NCI-H69 (cell line): ENCODE results near the gene ARHGDIB.

Experiments
- DNase-seq: peaks from one replicate; lab custom pipeline; 2025; lab: John Stamatoyannopoulos, UW

ARHGDIB gene

DNA sequence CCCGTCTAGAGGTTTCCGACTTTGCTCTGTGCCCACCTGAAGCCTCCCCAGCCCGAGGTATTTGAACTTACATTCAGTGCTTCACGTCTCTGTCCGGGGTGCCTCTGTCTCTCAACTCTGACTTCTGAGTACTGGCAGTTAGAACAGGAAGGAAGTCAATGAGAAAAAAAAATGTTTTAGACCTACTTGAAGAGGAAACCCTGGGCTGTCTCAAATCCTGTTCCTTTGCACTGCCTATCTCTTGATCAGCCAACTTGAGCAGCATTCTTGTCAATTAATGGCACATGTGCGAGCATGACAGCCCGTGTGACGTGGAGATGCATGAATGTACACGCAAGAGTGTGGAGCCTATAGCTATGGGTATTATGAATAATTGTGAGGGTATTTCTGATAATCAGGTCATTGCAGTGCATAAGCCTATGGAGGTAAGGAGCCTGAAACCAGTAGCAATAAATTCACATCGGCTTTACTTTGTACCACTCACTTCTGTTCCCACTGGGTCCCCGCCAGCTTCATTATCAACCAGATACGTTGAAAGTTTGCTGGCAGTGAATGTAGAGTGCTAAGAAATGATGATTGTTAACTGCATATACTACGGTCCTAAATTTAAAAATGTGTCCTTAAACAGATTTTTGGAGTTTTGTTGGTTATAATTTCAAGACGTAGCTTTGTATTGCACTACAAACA, at the start of gene ARHGDIB:
Gene ARHGDIB (minus strand): TSS at position 136 of the 687 bp plus-strand sequence. CDS start 10,889 bp downstream, outside the sequence.
- no peak for DNase-seq

DNA sequence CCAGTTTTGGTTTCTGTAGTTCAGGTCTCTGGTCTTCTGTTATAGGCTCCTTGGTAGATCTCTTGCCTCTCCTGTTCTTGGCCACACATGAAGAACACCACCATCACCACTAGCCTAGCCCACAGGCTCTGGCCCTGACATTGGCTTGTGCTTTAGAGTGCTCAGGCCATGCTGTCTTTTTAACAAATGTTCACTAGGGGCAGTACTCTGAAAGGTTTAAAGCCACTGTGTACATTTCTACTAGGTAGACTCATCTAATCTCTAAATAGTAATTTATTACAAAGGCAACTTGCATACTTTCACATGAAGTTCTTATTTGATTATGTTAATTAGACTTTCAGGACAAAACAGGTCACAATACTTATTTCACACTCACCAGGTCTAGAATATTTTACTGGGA, 49.8 kb upstream of the ARHGDIB start:
- DNase-seq = no peak

DNA sequence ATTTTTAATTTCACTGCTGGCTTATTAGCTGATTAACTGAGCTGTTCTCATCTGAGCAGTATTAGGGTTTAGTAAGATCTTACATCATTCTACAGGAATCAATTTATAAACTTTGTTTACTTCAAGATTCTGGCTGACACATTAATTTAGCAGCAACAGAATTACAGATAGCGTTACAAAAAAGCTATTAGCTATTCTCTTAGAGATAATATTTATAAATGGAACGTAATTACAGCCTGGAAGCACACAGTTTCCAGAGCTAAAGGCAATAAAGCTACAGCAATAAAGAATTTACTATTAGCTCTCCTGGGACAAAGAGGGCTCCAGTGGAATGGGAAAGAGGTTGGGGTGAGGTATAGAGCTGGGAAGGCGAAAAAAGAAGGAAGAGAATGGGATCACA, 46.1 kb upstream of the ARHGDIB start:
- no peak for DNase-seq

DNA sequence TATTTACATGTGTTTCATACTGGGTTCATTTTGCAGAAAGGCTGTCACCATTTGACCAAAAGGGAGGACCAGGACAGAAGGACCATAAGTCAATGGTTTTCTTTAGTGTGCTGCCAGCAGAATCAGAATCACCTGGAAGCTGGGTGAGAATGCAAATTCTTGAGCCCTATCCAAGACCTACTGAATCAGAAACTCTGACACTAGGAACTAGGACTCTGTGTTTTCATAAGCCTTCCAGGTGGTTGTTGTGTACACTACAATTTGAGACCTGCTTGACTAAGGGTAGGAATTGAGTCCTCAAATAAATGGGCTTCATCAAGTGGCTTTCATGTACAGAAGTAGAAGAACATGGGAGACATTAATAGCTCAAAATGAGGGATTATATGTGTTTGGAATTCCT, 43.7 kb upstream of the ARHGDIB start:
- no peak for DNase-seq

DNA sequence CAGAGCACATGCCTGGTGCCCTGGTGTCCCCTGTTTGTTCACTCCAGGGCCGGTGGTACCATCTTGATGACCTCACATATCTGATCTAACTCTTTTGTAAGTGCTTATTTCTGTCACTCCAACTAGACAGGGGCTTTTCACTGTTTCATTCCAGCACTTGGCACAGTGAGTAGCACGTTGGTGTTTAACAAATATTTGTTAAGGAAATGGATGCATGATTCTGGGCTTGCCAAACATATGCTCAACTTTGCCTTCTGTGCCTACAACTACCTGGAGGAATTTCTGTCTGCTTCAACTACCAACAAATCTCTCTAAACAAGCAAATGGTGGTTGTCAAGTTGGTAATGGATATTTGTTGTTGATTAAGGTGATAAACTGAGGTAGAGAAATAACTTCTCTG, 43.0 kb upstream of the ARHGDIB start:
- no peak for DNase-seq

DNA sequence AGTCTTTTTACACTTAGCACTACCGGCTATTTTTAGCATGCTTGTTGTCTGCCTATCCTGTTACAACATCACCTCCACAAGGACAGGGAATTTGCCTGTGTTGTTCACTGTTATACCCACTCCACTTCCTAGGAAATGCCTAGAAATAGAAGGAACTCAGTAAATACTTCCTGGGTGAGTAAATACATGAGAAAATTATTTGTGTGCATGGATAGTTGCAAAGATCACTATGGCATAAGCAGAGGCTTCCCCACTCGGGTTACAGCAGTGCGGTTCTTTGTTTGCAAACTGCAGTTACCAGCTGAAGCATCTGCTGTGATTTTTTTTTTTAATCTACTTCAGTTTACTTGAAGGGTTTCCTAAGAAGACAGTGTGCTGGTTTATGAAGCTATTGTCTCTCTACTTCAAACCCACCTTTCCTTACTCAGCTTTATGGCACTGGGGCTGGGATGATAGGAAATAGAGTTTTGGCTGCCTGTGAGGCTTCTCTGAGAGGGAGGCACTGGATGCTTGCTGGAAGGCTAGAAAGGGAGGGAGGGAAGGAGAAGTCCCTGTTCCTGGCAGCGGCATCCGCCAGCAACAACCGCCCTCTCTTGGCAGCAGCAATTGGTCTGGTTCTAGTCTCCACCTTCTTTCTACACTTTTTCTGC, 40.5 kb upstream of the ARHGDIB start:
- DNase-seq = peak; percentile 45

DNA sequence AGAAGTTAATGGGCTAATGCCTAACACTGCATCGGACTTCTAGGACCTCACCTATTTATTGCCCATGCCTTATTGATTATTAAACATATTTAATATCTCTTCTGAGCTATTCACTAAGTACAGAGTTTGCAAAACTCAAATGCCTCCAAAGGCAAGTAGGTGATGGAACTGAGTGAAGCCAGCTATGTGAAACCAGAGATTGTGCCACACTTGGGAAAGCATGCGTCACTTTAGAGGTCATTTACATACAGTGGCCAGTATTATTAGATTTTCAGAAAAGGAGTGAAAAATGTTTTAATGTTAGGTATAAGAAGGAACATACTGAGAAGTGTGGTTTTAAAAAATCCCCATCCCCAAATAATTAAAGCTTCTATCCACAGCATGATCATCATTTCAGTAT, 39.2 kb upstream of the ARHGDIB start:
- DNase-seq = no peak

DNA sequence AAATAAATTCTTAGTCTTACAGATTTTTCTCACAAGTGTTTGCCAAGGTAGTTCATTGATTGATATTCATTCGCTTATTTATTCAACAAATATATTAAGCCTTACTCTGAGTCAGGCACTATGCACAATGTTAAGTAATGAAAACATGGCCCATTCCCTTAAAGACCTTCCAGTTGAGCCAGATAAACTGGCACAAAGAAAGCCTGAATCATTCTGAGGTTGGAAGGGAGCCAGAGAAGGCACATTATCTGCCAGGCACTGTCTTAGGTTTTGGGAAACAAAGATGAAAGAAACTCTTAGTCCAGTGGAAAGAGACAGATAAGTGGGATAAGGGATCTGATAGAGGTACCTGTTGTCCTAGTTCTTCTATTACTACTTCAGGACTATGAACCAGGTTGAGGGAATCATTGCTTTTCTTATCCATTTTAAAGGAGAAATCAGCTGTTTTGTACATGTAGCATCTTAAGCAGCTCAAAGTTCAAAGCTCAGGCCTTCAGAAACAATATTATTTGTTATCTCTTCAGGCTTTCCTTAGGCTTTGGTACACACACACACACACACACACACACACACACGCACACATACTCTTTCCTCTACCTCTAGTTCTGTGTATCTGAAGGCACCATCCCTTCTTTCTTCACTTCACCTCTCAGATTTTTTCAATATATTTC, 38.4 kb upstream of the ARHGDIB start:
- DNase-seq = no peak

DNA sequence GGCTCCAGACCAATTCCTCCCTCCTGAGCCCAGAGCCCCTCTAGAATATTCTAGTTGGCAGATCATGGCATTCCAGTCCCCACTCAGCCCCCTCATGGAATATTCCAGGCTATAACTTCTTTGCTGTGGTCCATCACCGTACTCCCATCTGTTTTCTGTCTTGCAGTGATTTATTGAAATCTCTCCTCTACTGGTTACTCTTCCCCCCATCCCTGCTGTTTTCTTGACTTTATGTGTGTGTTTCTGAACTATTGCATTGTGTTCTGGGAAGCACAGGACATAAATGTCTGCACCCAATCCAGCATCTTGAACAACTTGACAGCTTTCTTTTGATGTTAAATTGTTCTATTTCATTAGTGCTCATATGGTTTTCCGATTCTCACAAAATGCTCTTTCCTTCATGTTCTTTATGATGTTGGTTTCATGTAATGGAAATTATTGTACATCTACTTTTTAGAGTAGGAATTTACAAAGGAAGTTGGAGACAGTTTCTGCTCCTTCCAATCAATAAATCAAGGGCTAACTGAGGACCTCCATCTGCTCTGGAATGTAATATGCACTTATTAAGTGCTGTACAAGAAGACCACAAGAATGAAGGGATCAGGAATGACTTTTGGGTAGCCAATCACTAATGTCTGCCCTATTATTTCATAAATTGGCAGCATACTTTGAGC, 37.8 kb upstream of the ARHGDIB start:
- DNase-seq = no peak

DNA sequence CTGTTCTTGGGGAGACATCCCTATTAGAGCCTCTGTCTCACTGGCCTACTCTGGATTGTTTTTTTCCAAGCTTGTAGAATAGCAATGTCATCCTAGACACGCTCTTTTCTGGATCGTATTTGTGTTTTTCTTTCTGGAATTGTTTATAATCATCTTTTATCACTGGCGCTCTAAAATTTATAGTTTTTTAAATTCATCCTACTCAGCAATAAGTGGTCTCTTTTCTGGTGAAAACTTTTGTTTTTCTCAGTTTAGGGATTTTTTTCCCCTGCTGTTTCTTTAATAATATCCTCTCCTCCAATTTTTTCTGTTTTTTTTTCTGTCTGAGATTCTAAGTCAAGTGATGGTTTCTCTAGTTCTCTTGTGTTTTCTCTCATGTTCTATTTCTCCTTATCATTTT, 36.6 kb upstream of the ARHGDIB start:
- DNase-seq = no peak

DNA sequence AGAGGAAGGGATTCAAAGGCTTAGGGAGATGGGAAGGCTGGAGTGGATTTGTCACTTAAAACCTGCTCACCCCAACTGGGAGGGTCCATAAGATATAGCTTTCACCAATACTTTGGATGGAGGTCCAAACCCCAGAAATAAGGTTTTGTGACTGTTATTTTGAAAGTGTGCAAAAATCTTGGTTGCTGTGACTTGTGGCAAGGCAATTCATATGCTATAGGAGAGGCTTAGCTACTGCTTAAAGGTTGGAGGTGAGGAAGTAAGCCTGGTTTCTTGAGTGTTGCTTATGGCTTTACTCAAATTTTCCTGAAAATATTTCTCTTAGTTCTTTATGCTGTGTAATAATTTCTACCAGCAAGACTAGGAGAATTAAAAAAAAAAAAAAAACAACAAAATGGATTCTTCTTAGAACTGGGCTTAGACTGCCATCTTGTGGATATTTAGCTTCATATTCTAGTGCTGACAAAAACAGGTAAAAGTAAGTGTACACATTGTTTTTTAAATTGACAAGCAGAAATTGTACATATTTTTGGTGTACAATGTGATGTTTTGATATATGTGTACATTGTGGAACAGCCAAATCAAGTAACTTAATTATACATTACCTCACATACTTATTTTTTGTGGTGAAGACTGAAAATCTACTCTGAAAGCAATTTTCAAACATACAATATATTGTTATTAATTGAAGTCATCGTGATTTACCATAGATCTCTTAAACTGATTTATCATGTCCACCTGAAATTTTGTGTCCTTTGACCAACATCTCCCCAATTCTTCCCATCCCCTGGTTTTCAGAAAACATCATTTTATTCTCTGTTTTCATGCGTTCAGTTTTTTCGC, 34.4 kb upstream of the ARHGDIB start:
- DNase-seq = peak; percentile 50

DNA sequence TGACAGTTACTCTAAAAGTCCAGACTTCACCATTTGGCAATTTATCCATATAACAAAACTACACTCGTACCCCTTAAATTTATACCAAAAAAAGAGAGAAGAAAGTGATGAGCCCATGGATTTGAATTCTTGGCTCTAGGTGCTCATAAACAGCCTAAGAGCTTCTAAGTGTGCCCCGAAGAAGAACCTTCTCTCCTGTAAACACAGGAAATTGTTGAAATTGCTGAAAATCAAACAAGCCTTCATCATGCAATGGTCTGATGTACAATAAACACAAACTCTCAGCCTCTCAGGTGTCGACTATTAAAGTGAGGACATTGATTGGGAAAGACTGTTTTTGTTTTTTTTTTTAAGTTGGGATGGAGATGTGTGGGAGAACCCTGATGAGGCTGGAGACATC, 33.2 kb upstream of the ARHGDIB start:
- no peak for DNase-seq

DNA sequence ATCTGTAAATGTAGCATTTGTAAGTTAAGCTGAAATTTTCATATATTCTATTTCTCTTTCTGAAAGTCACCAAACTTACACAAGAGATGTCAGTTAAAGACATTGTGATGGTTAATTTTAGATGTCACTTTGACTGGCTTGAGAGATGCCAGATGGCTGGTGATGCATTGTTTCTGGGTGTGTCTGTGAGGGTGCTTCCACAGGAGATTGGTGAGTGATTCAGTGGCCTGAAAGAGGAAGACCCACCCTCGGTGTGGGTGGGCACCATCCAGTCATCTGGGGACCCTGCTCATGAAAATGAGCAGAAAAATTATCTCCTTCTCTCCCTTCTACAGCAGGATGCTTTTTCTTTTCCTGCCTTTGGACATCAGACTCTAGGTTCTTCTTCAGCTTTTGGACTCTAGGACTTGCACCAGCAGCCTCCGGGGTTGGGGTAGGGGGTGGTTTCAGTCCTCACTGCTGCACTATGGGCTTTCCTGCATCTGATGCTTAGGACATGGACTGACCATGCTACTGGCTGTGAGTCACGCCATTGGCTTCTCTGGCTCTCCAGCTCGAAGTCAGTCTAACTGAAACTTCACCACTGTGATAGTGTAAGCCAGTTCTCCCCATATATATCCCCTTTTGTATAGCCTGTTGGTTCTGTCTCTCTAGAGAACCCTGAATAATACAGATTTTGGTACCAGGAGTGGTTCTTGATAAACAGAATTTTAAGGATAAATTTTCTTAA, 32.3 kb upstream of the ARHGDIB start:
- DNase-seq = no peak

DNA sequence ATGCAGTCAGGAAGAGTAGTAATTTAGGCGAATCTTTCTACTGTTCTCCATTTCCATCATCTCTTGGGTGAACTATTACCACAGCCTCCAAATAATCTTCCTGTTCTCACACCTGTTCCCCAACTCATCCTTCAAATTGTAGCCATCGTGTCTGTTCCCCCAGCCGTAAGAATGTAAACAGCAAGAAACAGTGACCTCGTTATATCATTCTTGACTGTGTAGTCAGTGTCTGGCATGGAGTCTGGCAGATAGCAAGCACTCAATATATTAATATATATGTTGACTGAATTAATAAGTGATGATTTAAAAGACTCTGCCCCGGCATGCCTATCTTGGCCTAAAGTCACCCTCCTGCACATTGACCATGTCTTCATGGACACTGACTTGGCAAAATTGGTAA, 31.7 kb upstream of the ARHGDIB start:
- no peak for DNase-seq

DNA sequence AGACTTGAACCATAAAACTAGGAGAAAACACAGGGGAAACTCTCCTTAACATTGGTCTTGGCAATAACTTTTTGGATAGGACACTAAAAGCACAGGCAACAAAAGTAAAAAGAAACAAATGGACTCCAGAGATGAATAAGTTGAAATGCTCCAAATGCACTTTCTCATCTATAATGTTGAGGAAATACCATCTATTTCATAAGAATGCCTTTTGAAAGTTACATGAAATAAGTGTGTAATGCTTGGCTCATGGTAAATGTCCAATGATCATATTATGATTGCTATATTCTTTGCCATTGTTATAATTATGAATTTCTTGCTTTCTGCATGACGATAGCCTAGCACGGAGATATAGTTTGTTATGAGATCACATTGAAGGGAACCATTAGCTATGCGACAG, 31.3 kb upstream of the ARHGDIB start:
- DNase-seq = no peak

DNA sequence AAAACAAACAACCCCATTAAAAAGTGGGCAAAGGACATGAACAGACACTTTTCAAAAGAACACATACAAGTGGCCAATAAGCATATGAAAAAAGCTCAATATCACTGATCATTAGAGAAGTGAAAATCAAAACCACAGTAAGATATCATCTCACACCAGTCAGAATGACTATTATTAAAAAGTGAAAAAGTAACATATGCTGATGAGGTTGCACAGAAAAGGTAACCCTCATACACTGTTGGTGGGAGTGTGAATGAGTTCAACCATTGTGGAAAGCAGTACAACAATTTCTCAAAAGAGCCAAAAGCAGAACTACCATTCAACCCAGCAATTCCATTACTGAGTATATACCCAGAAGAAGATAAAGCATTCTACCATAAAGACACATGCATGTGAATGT, 29.7 kb upstream of the ARHGDIB start:
- no peak for DNase-seq

DNA sequence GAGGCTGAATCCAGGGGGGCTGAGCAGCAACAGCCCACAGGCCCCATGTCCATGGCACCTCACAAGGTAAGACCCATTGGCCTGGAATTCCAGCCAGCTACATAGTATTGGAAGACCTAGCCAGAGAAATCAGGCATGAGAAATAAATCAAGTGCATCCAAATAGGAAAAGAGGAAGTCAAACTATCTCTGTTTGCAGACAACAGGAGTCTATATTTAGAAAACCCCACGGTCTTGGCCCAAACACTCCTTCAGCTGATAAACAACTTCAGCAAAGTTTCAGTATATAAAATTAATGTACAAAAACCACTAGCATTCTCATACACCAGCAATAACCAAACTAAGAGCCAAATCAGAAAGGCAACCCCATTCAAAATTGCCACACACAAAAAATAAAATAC, 28.4 kb upstream of the ARHGDIB start:
- DNase-seq = no peak

DNA sequence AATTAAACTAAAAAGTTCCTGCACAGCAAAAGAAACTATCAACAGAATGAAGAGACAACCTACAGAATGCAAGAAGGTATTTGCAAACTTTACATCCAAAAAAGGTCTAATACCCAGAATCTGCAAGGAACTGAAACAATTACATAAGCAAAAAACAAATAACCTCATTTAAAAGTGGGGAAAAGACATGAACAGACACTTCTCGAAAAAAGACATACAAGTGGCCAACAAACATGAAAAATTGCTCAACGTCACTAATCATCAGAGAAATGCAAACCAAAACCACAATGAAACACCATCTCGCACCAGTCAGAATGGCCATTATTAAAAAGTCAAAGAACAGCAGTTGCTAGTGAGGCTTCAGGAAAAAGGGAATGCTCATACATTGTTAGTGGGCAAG, 26.6 kb upstream of the ARHGDIB start:
- DNase-seq = no peak

DNA sequence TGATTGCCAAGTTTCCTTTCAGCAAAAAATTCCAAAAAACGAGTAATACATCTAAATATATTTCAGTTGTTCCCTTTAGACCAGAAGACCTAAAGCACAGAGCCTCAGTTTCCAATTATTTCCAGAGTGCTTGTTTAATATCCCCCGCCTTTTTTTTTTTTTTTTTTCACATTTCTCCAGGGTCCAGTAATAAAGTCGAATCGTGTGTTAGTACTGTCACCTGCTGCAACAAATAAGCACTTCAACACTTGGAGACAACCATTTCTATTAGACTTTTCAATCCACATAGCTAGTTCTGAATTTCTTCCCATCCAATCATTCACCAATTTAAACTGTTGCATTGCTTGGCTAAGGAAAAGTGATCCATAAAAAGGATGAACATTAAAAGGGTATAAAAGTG, 25.0 kb upstream of the ARHGDIB start:
- DNase-seq = no peak

DNA sequence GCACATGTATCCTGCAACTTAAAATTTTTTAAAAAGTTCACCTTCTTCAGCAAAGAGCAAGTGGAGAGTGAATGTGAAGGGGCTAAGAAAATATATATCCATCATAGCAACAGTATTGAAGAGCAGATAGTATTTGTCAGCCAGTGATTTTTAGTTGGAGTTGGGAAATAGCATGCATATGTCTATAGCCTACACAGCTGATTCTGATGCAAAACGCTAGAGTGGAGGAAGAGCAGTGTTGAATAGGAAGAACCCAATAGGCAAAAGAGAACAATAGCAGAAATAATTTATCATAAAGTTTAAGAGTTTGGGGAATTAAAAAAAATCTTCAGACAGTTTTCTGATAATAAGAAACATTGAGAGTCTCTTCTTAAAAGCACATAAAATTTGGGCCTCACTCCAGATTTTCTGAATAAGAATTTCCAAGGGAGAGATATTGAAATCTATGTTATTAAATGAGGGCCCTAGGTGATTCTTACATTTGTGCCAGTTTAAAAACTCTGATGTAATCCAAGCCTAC, 23.4 kb upstream of the ARHGDIB start:
- DNase-seq = no peak

DNA sequence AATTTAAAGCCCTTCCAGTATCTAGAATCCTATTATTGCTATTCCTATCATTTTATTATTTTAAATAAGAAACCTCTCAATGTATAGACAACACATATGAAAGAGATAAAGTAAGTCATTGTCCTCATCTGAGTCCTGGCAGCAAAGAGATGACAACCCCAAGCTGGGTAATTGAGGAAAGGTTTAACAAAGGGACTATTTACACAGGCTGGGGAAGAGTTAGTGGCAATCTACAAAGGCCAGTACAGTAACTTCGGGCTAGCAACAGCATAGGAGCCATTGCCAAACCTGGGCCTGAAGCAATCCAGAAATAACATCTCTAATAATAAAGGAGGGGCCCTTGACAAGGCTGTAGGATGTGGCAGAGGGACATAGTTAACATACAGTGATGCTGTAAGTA, 22.6 kb upstream of the ARHGDIB start:
- DNase-seq = no peak
